GM20000 (cell line): ENCODE measurements around the gene PAPPA2.

Experiments
- DNase-seq: peaks from one replicate; pipeline ENCODE4 v3.0.0; 2012; ENCODE audit warnings: low spot score
- CTCF ChIP-seq: IDR thresholded peaks from 2 replicates; pipeline ENCODE4 v1.5.1; 2012; ENCODE audit warnings: mild to moderate bottlenecking, control low read depth; ENCODE audit errors: extremely low read depth, missing control alignments

Gene PAPPA2

GRCh38 chr1:176567190-176567794 is 104.3 kb downstream of the PAPPA2 start:
- no peak for TF ChIP-seq CTCF
- DNase-seq, result no peak

DNA sequence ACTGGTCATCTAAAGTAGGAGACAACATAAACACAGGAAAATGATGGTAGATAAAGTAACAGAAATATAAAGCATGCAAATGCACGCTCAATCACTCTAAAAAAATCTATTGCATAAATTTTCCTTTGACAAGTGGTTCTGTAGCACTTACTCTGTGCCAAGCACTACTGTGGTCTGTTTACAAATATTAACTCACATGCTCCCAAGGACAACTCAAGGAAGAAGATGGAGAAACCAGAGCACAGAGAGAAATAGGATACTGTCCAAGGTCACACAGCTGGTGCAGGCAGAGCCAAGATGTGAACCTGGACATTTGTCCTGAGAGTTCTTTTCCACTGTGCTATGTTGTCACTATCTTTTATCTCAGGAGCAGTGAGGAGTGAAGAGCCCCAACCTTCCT is 105.2 kb downstream of the PAPPA2 start:
- DNase-seq, result no peak
- TF ChIP-seq CTCF, result no peak

- DNase-seq, result no peak
- no peak for TF ChIP-seq CTCF
Observed at GRCh38 chr1:176574756-176575155, 111.8 kb downstream of the PAPPA2 start.

DNA sequence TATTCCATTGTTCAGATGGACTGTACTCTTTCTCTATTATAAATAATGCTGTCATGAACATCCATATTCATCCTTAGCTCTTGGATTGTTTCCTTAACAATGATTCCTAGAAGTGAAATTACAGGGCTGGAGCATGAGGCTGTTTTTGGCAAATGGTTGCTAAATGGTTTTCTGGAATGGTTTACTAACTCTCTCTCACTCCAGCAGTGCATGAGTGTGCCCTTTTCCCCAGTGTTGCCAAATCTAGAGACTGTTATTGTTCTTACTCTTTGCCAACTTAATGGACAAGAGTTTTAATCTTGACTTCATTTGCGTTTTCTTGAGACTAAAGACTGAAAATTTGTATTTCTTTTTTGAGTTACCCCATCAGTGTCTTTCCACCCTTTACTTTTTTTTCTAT is 113.0 kb downstream of the PAPPA2 start:
- TF ChIP-seq CTCF, result no peak
- DNase-seq, result no peak

DNA sequence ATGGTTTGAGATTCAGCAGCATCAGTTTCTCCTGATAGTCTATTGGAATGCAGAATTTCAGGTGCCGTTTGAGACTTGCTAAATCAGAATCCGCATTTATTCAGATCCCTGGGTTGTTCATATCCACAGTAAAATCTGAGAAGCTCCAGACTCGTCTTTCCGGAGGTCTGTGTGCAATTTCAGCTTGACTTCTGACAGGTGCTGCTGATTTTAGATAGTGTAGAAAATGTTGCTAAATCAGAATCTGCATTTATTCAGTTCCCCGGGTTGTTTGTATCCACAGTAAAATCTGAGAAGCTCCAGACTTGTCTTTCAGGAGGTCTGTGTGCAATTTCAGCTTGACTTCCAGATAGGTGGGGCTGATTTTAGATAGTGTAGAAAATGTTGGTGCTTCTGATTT is 113.7 kb downstream of the PAPPA2 start:
- TF ChIP-seq CTCF, result no peak
- DNase-seq, result no peak

DNA sequence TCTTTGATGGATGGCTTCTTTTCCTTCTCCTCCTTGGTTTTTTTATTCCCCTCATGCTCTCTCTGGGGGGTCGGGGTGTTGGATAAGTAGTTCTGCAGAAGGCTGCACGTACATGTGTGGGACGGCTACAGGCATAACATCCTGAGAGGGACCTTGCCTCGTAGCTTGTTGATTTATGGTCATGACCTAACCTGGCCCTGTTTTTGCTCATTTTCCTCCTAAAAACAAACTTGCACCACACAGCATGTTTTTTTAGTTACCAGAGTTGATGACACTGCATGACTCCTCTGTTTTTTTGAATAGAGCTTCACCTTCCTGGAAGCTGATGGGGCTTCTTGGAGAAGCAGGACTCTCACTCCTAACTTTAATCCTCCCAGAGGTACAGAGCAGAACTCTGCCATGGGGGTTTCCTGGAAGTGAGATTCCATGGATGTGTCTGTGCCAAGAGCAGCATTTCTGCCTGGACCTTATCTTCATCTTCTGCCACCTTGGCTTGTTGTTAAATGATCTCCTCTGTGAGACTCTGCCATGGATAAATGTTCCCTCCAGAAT is 114.7 kb downstream of the PAPPA2 start:
- TF ChIP-seq CTCF, result no peak

DNA sequence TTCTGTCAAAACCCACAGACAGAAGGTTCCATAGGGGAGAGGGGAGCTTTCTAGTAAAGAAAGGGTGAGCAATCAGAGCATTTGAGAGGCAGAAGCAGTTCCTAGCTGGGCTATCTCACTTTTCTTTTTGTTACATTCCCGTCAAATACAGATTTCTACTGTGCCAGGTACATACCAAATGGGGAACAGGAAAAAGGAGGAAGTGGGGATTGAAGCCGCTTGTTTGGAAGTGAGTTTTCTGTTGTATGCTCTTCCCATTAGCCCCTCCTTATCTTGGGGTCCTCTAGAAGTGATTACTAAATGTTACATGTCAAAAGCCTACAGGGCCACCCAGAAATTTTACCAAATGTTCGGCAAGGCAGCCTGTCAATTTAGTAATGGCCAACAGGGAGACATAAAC is 116.1 kb downstream of the PAPPA2 start:
- no peak for DNase-seq
- no peak for TF ChIP-seq CTCF

More for the DNA sequence above, 114.7 kb downstream of the PAPPA2 start:
- no peak for DNase-seq
